Erythroblast (primary cell): Measurements from ENCODE around the gene RDH12.

Experiments
- GATA1 ChIP-seq: IDR thresholded peaks from 2 replicates; pipeline ENCODE4 v1.6.1; 2011; ENCODE audit warnings: low read depth, mild to moderate bottlenecking, control low read depth, low read length, moderate library complexity
- POLR2A ChIP-seq: IDR thresholded peaks from 2 replicates; pipeline ENCODE4 v1.6.1; 2011; ENCODE audit warnings: mild to moderate bottlenecking, low read length

GRCh38 chr14:67746927-67747326 lies 45.2 kb downstream of the RDH12 start:
- no peak for TF ChIP-seq POLR2A
- TF ChIP-seq GATA1, result no peak
